RWPE2 (cell line): ENCODE data around the gene DIP2C.

Experiments used
- ATAC-seq: fragments of 200-7000 bp; cut with Tn5 transposase; 3 replicates; pipeline ENCODE4 v1.9.1; 2021; ENCODE audit warnings: low read depth
- DNase-seq: peaks from one replicate; pipeline ENCODE4 v3.0.0-alpha.2; 2020; ENCODE audit warnings: low spot score
- H3K27ac ChIP-seq: fragments of 450-650 bp; 2 replicates; pipeline ENCODE4 v1.5.1; 2017; ENCODE audit warnings: mild to moderate bottlenecking; ENCODE audit not compliant: poor library complexity, severe bottlenecking
- H3K27me3 ChIP-seq: fragments of 250-450 bp; sonication (Bioruptor Pico); 2 replicates; pipeline ENCODE4 v1.5.1; 2021; ENCODE audit warnings: mild to moderate bottlenecking, moderate library complexity; ENCODE audit not compliant: insufficient read depth, poor library complexity, severe bottlenecking
- H3K36me3 ChIP-seq: fragments of 250-450 bp; sonication (Bioruptor Pico); 2 replicates; pipeline ENCODE4 v1.5.1; 2020; ENCODE audit warnings: low read depth, mild to moderate bottlenecking, moderate library complexity
- H3K4me1 ChIP-seq: fragments of 250-450 bp; sonication (Bioruptor Pico); 2 replicates; pipeline ENCODE4 v1.5.1; 2021; ENCODE audit warnings: mild to moderate bottlenecking, moderate library complexity; ENCODE audit not compliant: insufficient read depth, poor library complexity, severe bottlenecking
- H3K4me3 ChIP-seq: fragments of 250-450 bp; sonication (Bioruptor Pico); 2 replicates; pipeline ENCODE4 v1.5.1; 2021; ENCODE audit warnings: mild to moderate bottlenecking, moderate library complexity; ENCODE audit not compliant: severe bottlenecking
- H3K9me3 ChIP-seq: fragments of 250-450 bp; sonication (Bioruptor Pico); 2 replicates; pipeline ENCODE4 v1.5.1; 2021; ENCODE audit warnings: mild to moderate bottlenecking, moderate library complexity; ENCODE audit not compliant: severe bottlenecking
- CTCF ChIP-seq: fragments of 450-650 bp; IDR thresholded peaks from one replicate; pipeline ENCODE4 v1.5.1; 2017; ENCODE audit warnings: mild to moderate bottlenecking, moderate library complexity; ENCODE audit not compliant: poor library complexity, severe bottlenecking

Gene DIP2C

GRCh38 chr10:677750-678661 lies 11.5 kb downstream of the DIP2C start:
- H3K27ac ChIP-seq: no peak overlapping the region
- no peak for TF ChIP-seq CTCF
- DNase-seq (no peak), ATAC-seq (no peak)
- H3K27me3 ChIP-seq: no peaks in the 10 kb centered on the region
- no peaks in the 10 kb centered on the region for H3K4me1 ChIP-seq
- no peak overlapping the region for H3K4me3 ChIP-seq
- no peaks in the 10 kb centered on the region for H3K9me3 ChIP-seq
- no peaks in the 10 kb centered on the region for H3K36me3 ChIP-seq

- H3K4me3 ChIP-seq: no peak overlapping the region
- TF ChIP-seq CTCF: no peak
- no peaks in the 10 kb centered on the region for H3K9me3 ChIP-seq
- no peak overlapping the region for H3K27ac ChIP-seq
- no peaks in the 10 kb centered on the region for H3K4me1 ChIP-seq
- no peaks in the 10 kb centered on the region for H3K27me3 ChIP-seq
- H3K36me3 ChIP-seq: no peaks in the 10 kb centered on the region
- ATAC-seq (no peak), DNase-seq (no peak)
Observed at GRCh38 chr10:677038-677437, 12.4 kb downstream of the DIP2C start.

GRCh38 chr10:676178-676577 lies 13.3 kb downstream of the DIP2C start:
- Histone ChIP-seq H3K27ac (no peak overlapping the region), H3K4me1 (no peaks in the 10 kb centered on the region), H3K36me3 (no peaks in the 10 kb centered on the region), H3K27me3 (no peaks in the 10 kb centered on the region), H3K4me3 (no peak overlapping the region), H3K9me3 (no peaks in the 10 kb centered on the region)
- DNase-seq (no peak), ATAC-seq (no peak)
- TF ChIP-seq CTCF: no peak

- Histone ChIP-seq H3K27ac (no peak overlapping the region), H3K4me1 (no peaks in the 10 kb centered on the region), H3K27me3 (no peaks in the 10 kb centered on the region), H3K4me3 (no peak overlapping the region), H3K36me3 (no peaks in the 10 kb centered on the region), H3K9me3 (no peaks in the 10 kb centered on the region)
- no peak for TF ChIP-seq CTCF
- no peak for DNase-seq
- ATAC-seq: no peak
Observed at GRCh38 chr10:675532-675931, 13.9 kb downstream of the DIP2C start.

GRCh38 chr10:673492-673891 lies 16.0 kb downstream of the DIP2C start:
- DNase-seq: no peak

More at GRCh38 chr10:673492-673891, 16.0 kb downstream of the DIP2C start:
- Histone ChIP-seq H3K36me3 (no peaks in the 10 kb centered on the region), H3K4me3 (no peak overlapping the region), H3K27ac (no peak overlapping the region), H3K27me3 (no peaks in the 10 kb centered on the region), H3K9me3 (no peaks in the 10 kb centered on the region), H3K4me1 (no peaks in the 10 kb centered on the region)
- ATAC-seq: no peak
- no peak for TF ChIP-seq CTCF
